GM19043 (cell line): ENCODE measurements around the gene SPPL3.
"Not testable (repeated sequence)": the region's sequence is repeated elsewhere in the genome, so short reads cannot be mapped to it uniquely, and the experiment has no call there.

ENCODE experiments used
- ATAC-seq: cut with Tn5 transposase; IDR thresholded peaks from one replicate; pipeline ENCODE4 v1.9.1; 2021; ENCODE audit warnings: low read depth; ENCODE audit not compliant: unreplicated experiment

Gene SPPL3

DNA sequence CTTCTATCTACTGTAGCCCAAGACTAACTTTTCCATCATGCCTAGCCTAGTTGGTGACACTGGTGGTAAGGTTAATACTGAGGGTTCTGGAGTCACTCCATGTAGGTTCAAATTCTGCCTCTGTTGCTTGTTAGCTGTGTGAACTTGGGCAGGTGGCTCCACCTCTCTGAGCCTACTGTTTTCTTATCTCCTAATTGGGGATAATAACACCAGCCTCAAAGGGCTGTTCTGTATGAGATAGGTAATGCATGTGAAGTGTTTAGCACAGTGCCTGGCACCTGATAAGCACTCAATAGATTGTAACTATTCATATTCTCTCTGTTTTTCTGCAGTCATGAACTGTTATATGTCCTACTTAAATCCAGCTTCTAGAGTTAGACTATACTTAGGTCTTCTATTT lies 17.5 kb upstream of the SPPL3 start:
- ATAC-seq, result no peak

DNA sequence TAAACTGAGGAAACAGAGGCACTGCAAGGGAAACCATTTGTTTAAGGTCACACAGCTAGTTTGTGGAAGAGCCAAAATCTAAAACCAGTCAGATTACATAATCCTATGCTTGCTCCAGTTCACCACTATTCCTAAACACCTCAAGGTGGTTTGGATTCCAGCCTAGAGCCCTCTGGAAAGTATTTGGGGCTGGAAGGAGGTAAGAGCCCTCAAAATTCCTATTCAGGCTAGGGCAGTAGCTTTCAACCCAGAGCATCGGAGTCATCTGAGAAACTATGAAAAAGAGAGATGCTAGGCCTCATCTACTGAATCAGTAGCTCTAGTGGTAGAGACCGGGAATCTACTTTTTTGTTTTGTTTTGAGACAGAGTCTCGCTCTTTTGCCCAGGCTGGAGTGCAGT lies 16.0 kb upstream of the SPPL3 start:
- ATAC-seq, result no peak

DNA sequence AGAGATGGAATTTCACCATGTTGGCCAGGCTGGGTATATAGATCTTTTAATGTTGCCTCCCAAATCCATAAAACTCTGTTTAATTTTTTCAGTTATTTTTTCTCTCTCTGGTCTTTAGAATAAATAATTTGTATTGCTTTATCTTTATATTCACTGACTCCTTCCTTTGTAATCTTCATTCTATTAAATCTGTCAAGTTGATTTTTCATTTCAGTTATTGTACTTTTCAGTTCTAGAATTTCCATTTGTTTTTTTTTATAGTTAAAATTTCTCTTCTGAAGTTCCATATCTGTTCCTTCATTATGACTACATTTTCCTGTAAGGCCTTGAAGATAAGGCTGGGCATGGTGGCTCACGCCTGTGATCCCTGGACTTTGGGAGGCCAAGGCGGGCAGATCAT lies 13.6 kb upstream of the SPPL3 start:
- no peak for ATAC-seq

DNA sequence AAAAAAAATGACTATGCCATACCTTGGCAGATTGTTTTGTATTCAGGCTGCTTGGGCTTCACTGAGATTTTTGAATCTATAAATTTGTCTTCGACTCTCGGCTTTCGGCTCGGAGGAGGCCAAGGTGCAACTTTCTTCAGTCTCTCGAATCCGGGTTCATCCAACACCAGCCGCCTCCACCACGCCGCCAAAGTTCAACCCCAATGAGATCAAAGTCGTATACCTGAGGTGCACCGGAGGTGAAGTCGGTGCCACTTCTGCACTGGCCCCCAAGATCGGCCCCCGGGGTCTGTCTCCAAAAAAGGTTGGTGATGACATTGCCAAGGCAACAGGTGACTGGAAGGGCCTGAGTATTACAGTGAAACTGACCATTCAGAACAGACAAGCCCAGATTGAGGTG lies 12.4 kb upstream of the SPPL3 start:
- no peak for ATAC-seq

DNA sequence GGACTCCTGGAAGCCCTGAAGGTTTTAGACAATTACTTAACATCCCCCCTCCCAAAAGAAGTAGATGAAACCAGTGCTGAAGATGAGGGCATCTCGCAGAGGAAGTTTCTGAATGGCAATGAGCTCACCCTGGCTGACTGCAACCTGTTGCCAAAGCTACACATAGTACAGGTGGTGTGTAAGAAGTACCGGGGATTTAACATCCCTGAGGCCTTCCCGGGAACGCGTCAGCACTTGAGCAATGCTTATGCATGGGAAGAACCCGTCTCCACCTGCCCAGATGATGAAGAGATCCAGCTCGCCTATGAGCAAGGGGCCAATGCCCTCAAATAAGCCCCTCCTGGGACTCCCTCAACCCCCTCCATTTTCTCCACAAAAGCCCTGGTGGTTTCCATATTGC lies 10.6 kb upstream of the SPPL3 start:
- no peak for ATAC-seq

DNA sequence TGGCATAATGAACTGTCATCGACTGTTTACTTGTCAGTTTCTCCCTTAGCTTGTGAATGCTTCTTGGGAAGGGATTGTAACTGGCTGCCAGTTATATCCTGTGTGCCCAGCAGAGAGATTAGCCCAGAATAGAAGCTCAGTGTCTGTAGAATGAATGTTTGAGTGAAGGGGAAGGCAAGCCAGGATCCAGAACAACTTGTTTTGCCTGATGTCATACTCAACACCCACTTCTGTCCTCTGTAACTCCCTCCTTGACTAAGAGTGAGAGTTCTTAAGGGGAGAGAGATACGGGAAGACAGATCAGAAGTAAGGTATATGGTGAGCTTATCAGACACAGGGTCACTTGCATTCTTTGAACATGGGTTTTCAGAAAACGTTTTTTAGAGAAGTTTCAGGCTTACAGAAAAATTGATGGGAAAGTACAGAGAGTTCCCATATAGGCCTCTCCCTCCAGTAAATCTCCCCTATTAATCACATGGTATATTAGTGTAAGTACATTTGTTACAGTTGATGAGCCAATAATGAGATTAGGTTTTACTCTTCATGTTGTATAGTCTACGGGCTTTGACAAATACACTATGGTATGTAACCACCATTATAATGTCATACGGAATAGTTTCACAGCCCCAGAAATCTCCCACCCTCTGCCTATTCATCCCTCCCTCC lies 5.6 kb upstream of the SPPL3 start:
- no peak for ATAC-seq

DNA sequence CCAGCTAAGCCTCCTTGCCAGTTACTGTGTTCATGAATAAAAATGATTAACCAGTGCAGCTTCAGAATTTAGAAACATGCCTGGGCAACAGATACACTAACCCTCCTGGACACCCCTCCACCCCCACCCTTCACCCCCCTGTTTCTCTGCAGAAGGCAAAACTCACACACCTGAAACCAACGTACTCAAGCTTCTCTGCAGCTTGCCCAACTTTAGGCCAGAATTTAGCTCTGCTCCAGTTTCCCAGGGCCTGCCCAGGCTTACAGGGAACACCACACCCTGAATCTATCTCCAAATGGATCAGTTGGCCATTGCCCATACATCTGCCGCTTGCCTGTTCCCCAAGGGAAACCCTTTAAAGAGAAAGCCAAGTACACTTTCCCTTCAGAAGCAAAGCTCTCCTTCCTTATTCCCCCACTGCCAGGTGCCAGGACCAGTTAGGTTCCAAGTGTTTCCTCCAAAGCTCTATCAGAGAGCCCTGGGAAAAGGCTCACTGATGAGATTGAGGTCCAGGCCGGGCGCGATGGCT lies 1.8 kb upstream of the SPPL3 start:
- no peak for ATAC-seq

DNA sequence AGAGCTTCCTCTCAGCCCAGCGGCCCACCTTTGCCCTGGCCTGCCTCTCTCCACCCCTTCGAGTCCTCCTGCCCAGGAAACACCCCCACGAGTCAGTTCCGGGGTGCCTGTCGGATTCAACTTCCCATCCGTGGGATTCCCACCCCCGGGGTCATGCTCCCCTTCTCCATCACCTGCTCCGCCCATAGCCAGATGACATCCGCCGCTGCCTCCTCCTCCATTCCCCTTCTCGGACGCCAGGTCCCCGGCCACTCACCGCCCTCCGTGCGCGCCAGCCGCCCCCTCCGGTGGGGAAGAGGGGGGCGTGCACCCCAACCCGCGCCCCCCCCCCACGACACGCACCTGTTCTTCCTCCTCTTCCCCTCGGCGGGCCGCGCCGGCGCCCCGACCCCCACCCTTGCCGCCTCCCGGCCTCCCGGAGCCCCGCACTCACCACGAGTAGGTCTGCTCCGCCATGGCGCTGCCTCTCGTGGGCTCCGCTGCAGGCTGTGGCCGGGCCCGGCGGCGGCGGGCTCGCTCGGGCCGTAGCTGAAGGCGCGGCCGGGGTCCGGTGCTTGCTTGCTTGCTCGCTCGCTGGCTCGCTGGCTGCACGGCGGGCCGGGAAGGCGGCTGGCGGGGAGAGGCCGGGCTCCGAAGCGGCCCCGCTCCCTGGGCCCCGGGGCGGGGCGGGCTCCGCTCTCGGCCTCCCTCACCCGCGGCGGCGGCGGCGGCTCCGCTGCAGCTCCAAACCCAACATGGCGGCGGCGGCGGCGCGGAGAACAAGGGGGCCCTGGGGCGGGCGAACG lies 554 bp downstream of the SPPL3 start:
- peak; percentile 38 for ATAC-seq

DNA sequence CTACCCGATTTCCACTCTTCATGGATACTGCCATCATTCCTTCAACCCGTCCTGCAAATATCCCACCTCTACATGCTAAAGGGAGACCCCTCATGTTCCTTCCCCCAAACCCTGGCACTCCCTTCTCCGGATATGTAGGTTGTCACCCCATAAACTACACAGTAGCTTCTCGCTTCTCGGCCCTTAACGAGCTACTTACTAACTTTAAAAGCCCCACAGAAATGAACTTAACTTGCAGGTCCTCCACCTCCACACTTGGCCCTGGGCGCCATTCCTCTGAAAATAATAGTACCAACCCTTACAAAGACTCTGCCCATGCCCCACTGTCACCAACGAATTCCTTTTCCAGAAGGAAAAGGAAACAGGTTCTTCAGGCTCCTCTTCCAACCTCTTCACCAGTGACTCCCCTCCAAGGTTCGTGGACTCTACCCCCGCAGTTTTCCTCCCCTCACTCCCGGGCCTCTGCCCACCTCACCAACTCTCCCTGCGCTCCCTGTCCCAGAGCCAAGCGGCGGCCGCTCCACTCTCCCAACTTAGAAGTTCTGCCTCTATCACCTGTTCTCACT lies 1.2 kb downstream of the SPPL3 start:
- ATAC-seq, result no peak

DNA sequence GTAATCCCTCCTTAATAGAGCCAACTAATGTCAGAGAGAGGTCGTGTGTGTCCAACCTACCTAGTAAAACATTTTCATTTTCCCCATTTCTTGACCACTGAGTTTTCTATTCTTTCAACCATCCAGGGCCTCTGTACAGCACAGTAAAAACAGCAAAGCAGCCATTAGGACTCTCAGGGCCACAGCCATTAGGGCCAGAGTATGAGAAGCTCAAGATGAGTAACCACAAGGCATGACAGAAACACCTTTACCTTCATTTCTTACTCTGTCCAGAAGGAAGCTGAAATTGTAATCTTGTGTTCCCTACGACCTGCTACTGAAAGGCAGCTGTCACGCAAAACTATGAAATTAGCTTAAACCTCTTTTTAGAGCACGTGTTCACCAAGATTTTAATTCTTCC lies 2.3 kb downstream of the SPPL3 start:
- ATAC-seq, result no peak

DNA sequence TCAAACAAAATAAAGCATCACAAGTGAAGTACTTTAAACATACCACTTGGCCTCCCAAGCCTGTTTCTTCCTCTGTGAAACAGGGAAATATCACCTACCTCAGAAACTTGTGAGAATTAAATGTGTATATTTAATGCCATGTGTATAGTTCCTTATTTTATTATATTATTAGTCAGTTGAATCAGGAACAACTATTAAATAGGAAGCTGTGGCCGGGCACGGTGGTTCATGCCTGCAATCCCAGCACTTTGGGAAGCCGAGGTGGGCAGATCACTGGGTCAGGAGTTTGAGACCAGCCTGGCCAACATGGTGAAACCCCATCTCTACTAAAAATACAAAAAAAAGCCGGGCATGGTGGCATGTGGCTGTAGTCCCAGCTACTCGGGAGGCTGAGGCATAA lies 3.1 kb downstream of the SPPL3 start:
- not testable (repeated sequence) for ATAC-seq

DNA sequence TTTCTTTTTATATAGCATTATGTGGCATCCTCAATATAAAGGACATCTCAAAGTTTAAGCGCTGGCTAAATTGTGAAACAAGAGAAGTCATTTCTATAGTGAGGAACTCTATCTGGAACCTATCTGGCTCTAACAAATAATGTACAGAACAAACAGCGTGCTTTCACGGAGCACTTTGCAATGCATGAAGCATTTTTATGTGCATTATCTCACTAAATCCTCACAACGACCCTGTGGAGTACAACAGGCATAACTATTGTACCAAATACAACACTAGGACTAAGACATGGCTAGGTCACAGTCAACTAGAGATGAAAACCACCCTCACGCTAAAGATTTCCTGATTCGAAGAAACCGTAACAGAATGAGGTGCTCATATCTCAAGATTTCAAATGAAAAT lies 8.6 kb downstream of the SPPL3 start:
- ATAC-seq, result no peak

DNA sequence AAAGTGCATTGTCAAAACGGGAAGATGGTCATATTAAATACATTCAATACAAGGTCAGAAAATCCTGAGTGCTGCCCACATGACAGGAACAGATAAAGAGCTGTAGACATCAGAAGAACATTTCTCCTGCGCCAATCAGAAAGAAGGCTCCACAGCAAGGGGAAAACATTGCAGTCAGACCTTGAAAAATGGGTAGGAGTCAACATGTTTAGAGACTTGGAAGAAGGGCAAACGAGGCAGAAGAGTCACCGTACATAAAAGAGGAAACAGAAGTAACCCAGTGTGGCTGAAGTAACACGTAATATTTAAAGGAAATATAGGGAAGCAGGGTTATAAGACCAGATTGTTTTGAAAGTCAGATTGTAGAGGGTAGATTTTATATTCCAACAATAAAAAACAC lies 11.9 kb downstream of the SPPL3 start:
- no peak for ATAC-seq

DNA sequence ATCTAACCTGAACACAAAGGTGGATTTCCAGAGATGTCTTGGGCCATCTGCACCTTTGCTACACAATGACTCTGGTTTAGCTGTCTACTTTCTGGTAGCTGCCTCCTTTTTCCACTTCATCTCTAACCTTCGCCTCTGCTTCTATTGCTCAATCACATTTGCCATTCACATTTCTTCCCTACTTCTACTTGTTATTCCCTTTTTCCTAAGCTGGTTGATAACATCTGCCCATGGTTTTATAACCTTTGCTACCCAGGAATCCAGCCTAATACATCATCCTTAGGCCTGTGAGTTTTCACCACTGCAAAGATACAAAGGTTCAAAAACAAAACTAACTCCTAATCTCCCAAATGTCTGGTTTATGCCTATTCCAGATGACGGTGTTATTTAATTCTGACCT lies 13.2 kb downstream of the SPPL3 start:
- ATAC-seq, result no peak

DNA sequence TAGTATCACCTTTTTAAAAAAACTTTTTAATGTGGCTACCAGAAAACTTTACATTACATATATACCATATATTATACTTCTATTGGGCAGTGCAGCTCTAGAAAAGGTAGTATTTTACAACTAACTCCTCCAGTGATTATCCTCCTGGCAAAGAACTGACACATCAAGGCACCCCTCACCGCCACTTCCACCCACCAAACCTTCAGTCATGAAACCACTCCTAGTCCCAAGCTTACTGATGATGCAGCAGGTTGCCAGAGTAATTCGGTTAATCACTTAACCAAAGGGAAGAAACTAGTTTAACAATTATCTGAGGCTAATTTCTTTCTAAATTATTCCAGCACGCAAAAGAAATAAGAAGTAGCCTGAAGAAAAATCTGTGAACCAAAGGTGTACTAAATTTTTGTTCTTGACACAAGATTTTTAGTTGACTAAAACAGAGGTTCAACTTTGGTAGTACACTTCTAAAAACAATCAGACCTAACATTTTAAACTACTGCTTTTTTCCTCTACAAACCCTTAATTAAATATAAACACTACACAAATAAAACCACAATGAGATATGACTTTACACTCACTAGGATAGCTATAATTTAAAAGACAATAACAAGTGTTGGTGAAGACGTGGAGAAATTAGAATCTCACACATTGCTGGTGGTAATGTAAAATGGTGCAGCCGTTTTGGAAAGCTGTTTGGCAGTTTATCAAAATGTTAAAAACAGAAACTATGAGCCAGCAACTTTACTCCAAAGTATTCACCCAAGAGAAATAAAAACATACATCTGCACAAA lies 16.7 kb downstream of the SPPL3 start:
- ATAC-seq, result no peak

DNA sequence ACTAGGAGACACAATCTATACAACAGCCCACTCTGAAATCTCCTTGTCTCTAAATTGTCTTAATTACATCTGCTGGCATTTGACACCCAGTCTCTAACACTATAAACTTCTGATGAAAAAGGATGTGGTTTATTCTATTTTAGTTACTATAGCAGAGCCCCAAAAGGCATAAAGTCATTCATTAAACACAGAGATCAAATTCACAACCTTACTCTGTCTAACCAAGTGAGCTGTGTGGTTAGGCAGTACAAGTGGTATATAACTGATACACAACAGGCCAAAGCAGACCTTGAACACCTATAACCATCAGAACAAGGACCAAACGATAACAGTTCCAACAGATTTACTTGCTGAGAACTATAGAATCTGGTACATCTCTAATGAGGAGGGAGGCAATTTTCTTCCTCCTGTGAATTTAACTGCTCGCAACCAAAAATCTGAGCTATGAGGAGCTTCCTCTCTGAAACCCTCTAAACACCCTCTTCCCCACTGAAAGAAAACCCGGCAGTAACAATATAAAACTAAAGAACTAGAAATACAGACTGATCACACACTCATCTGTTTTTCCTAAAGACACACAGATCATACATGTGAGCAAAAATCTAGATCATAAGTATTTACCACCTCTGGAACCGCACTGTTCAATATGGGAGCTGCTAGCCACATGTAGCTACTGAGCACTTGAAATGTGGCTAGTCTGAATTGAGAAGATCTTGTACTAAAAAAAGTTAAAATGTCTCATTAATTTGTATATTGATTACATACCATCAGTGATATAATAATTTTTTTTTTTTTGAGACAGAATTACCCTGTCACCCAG lies 17.7 kb downstream of the SPPL3 start:
- ATAC-seq, result peak; percentile 77

DNA sequence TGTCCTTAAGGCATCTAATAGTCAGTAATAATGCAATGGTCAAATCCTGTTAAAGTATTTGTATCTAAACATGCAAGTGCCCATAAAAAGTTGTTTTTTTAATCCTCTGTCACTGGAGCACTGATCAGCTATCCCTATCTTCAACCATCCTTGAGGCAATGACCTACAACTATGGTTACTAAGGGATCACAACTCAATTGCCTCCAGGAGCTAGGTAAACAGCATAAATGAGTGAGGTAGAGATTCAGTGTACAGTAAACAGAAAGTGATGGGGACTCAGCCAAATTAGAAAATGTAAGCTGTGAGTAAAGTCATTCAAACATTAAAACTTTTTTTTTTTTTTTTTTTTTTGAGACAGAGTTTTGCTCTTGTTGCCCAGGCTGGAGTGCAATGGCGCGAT lies 18.6 kb downstream of the SPPL3 start:
- no peak for ATAC-seq

DNA sequence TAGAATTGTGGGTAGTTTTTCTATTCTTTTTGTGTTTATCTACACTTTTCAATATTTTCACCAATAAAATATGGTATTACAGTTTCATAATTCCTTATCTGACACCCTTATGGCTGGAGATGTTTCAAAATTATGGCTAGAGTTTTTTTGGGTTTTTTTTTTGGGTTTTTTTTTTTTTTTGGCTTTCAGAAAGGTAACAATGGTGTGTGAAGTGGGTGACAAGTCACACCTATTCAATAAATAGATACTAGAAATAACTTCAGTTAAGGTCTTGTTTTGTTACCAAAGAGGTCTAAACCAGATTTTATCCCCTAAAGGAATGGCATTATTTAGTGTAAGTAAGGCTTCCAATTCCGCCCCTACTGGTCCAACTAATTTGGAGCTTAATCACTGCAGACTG lies 19.5 kb downstream of the SPPL3 start:
- no peak for ATAC-seq

DNA sequence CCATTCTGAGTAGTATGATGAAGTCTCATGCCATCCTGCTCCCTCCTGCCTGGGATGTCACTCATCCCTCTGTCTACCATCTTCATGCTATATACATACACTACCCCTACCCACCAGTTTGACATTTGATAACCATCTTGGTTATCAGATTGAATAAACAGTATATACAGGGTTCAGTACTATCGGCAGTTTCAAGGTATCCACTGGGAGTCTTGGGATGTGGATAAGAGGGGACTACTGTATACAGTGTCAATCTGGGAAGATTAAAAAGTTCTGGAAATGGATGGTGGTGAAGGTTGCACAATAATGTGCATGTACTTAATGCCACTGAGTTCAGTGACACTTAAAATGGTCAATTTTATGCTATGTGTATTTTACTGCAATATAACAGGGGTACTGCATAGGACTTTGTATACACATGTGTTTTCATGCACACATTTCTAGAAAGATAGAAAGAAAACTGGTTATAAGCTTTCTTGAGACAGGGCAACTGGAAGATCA lies 22.1 kb downstream of the SPPL3 start:
- ATAC-seq, result no peak

DNA sequence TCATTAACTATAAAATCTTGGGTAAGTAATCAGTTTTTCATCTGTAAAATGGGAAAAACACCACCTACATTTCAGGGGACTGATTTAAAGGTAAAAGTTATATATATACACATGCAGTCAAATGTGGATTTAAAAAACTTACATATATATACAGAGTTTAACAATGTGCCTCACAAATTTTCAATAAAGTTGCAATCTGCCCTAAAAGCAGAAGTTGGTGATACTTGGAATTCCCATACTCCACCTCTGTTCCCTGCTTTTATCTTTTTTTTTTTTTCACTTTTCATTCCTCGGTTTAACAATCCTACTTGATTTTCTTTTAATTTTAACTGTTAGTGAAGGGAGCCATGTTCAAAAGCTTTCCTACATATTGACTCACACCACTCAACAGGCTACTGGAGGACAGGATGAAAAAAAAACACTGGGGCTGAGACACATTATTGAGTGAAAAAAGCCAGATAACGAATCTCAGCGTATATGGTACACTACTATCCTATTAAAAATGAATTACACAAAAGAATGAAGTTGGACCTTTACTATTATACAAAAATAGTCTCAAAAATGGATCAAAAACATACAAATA lies 24.3 kb downstream of the SPPL3 start:
- ATAC-seq, result no peak
